Activated T-cell treated with anti-CD3 and anti-CD28 coated beads, Interleukin-2, amount 50 U/mL, for 24 hours (primary cell): ENCODE data around the gene SRSF8.
"Not testable (repeated sequence)": the region's sequence is repeated elsewhere in the genome, so short reads cannot be mapped to it uniquely, and the experiment has no call there.

ENCODE experiments used
- DNase-seq: peaks from one replicate; pipeline ENCODE4 v3.0.0-alpha.2; 2020
- H3K27ac Mint-ChIP-seq: 2 replicates; pipeline ENCODE4 v1.8.0; 2020; ENCODE audit warnings: mild to moderate bottlenecking, mixed read lengths
- H3K27me3 Mint-ChIP-seq: 2 replicates; pipeline ENCODE4 v1.8.0; 2020; ENCODE audit warnings: mixed read lengths
- H3K36me3 Mint-ChIP-seq: 2 replicates; pipeline ENCODE4 v1.8.0; 2020; ENCODE audit warnings: low read depth, mixed read lengths
- H3K4me1 Mint-ChIP-seq: 2 replicates; pipeline ENCODE4 v1.8.0; 2020; ENCODE audit warnings: low read depth, mixed read lengths
- H3K4me3 Mint-ChIP-seq: 2 replicates; pipeline ENCODE4 v1.8.0; 2020; ENCODE audit warnings: mild to moderate bottlenecking, moderate library complexity, mixed read lengths
- H3K9me3 Mint-ChIP-seq: 2 replicates; pipeline ENCODE4 v1.8.0; 2020; ENCODE audit warnings: mixed read lengths

SRSF8 gene

GRCh38 chr11:95066716-95067038 lies at the start of gene SRSF8:
Gene SRSF8 (plus strand): TSS chr11:95066919. CDS start chr11:95067227, 308 bp downstream.
- H3K4me1 Mint-ChIP-seq, result peaks cover 28% of the 10 kb centered on the region
- peaks cover 35% of the 10 kb centered on the region for H3K36me3 Mint-ChIP-seq
- H3K9me3 Mint-ChIP-seq, result no peaks in the 10 kb centered on the region
- no peak for DNase-seq
- peak within 1 kb of the TSS; percentile 96 for H3K4me3 Mint-ChIP-seq
- H3K27ac Mint-ChIP-seq, result peak within 1 kb of the TSS; percentile 97
- H3K27me3 Mint-ChIP-seq, result no peaks in the 10 kb centered on the region

GRCh38 chr11:95021468-95021867 lies 45.3 kb upstream of the SRSF8 start:
- H3K4me3 Mint-ChIP-seq, H3K27ac Mint-ChIP-seq, DNase-seq, H3K4me1 Mint-ChIP-seq, H3K36me3 Mint-ChIP-seq, H3K27me3 Mint-ChIP-seq, H3K9me3 Mint-ChIP-seq: not testable (repeated sequence)

- DNase-seq, result no peak
- Mint-ChIP-seq H3K27ac (no peak within 1 kb of the TSS), H3K36me3 (no peaks in the 10 kb centered on the region), H3K9me3 (no peaks in the 10 kb centered on the region), H3K27me3 (no peaks in the 10 kb centered on the region), H3K4me3 (no peak within 1 kb of the TSS), H3K4me1 (no peaks in the 10 kb centered on the region)
Measured at GRCh38 chr11:95024958-95025357, 41.8 kb upstream of the SRSF8 start, which contains the start of gene KDM4E. Gene KDM4E (plus strand): TSS chr11:95025258. CDS start chr11:95025558, 300 bp downstream.

- H3K27me3 Mint-ChIP-seq, DNase-seq, H3K4me3 Mint-ChIP-seq, H3K4me1 Mint-ChIP-seq, H3K36me3 Mint-ChIP-seq, H3K27ac Mint-ChIP-seq, H3K9me3 Mint-ChIP-seq: not testable (repeated sequence)
Measured at GRCh38 chr11:95025594-95025993, 41.1 kb upstream of the SRSF8 start.

GRCh38 chr11:95028357-95028756 lies 38.4 kb upstream of the SRSF8 start:
- no peak overlapping the region for H3K4me3 Mint-ChIP-seq

GRCh38 chr11:95033051-95033450 lies 33.7 kb upstream of the SRSF8 start:
- H3K4me3 Mint-ChIP-seq, result no peak overlapping the region
- no peak overlapping the region for H3K27ac Mint-ChIP-seq
- H3K4me1 Mint-ChIP-seq, result no peaks in the 10 kb centered on the region
- peaks cover 18% of the 10 kb centered on the region for H3K27me3 Mint-ChIP-seq
- DNase-seq, result no peak
- H3K9me3 Mint-ChIP-seq, result no peaks in the 10 kb centered on the region
- no peaks in the 10 kb centered on the region for H3K36me3 Mint-ChIP-seq

More at GRCh38 chr11:95028357-95028756, 38.4 kb upstream of the SRSF8 start:
- H3K27me3 Mint-ChIP-seq, result no peaks in the 10 kb centered on the region
- H3K27ac Mint-ChIP-seq, result no peak overlapping the region
- no peaks in the 10 kb centered on the region for H3K36me3 Mint-ChIP-seq
- no peaks in the 10 kb centered on the region for H3K9me3 Mint-ChIP-seq
- DNase-seq, result no peak
- H3K4me1 Mint-ChIP-seq, result no peaks in the 10 kb centered on the region

GRCh38 chr11:95035316-95035715 lies 31.4 kb upstream of the SRSF8 start:
- no peak overlapping the region for H3K4me3 Mint-ChIP-seq

GRCh38 chr11:95037356-95038035 lies 29.2 kb upstream of the SRSF8 start:
- H3K36me3 Mint-ChIP-seq, H3K9me3 Mint-ChIP-seq, H3K4me1 Mint-ChIP-seq, H3K27ac Mint-ChIP-seq: not testable (repeated sequence)
- Mint-ChIP-seq H3K27me3 (peaks cover 41% of the 10 kb centered on the region), H3K4me3 (peak overlapping the region; percentile 39)
- DNase-seq, result peak; percentile 41

More at GRCh38 chr11:95035316-95035715, 31.4 kb upstream of the SRSF8 start:
- H3K4me1 Mint-ChIP-seq, result no peaks in the 10 kb centered on the region
- H3K27me3 Mint-ChIP-seq, result peaks cover 26% of the 10 kb centered on the region
- H3K36me3 Mint-ChIP-seq, result no peaks in the 10 kb centered on the region
- H3K9me3 Mint-ChIP-seq, result no peaks in the 10 kb centered on the region
- no peak for DNase-seq
- no peak overlapping the region for H3K27ac Mint-ChIP-seq

- H3K9me3 Mint-ChIP-seq, result no peaks in the 10 kb centered on the region
- no peaks in the 10 kb centered on the region for H3K36me3 Mint-ChIP-seq
- no peak overlapping the region for H3K4me3 Mint-ChIP-seq
- peaks cover 60% of the 10 kb centered on the region for H3K27me3 Mint-ChIP-seq
- no peaks in the 10 kb centered on the region for H3K4me1 Mint-ChIP-seq
- DNase-seq, result no peak
- H3K27ac Mint-ChIP-seq, result no peak overlapping the region
Measured at GRCh38 chr11:95042239-95042638, 24.5 kb upstream of the SRSF8 start.

GRCh38 chr11:95042906-95043305 lies 23.8 kb upstream of the SRSF8 start:
- Mint-ChIP-seq H3K27me3 (peaks cover 59% of the 10 kb centered on the region), H3K9me3 (no peaks in the 10 kb centered on the region), H3K4me1 (no peaks in the 10 kb centered on the region), H3K4me3 (no peak overlapping the region), H3K36me3 (no peaks in the 10 kb centered on the region), H3K27ac (no peak overlapping the region)
- DNase-seq, result no peak

GRCh38 chr11:95044010-95044409 lies 22.7 kb upstream of the SRSF8 start:
- no peaks in the 10 kb centered on the region for H3K4me1 Mint-ChIP-seq
- no peaks in the 10 kb centered on the region for H3K9me3 Mint-ChIP-seq
- H3K4me3 Mint-ChIP-seq, result no peak overlapping the region
- H3K27ac Mint-ChIP-seq, result no peak overlapping the region
- DNase-seq, result no peak
- H3K36me3 Mint-ChIP-seq, result no peaks in the 10 kb centered on the region
- peaks cover 55% of the 10 kb centered on the region for H3K27me3 Mint-ChIP-seq

- Mint-ChIP-seq H3K36me3 (no peaks in the 10 kb centered on the region), H3K9me3 (no peaks in the 10 kb centered on the region), H3K4me3 (no peak overlapping the region), H3K27ac (no peak overlapping the region), H3K4me1 (no peaks in the 10 kb centered on the region), H3K27me3 (peaks cover 65% of the 10 kb centered on the region)
- no peak for DNase-seq
Measured at GRCh38 chr11:95045812-95046211, 20.9 kb upstream of the SRSF8 start.

GRCh38 chr11:95049122-95049521 lies 17.6 kb upstream of the SRSF8 start, which contains the start of gene KDM4F:
Gene KDM4F (plus strand): TSS chr11:95049422.
- H3K27me3 Mint-ChIP-seq, result peaks cover 62% of the 10 kb centered on the region
- H3K4me3 Mint-ChIP-seq, H3K27ac Mint-ChIP-seq: not testable (repeated sequence)

GRCh38 chr11:95050595-95051202 lies 16.0 kb upstream of the SRSF8 start:
- H3K36me3 Mint-ChIP-seq, result no peaks in the 10 kb centered on the region
- H3K27ac Mint-ChIP-seq, result no peak overlapping the region

More at GRCh38 chr11:95049122-95049521, 17.6 kb upstream of the SRSF8 start, which contains the start of gene KDM4F:
- not testable (repeated sequence) for H3K36me3 Mint-ChIP-seq, H3K9me3 Mint-ChIP-seq, H3K4me1 Mint-ChIP-seq, DNase-seq

GRCh38 chr11:95054356-95054755 lies 12.4 kb upstream of the SRSF8 start:
- Mint-ChIP-seq H3K36me3 (no peaks in the 10 kb centered on the region), H3K27ac (no peak overlapping the region), H3K27me3 (peaks cover 43% of the 10 kb centered on the region), H3K9me3 (no peaks in the 10 kb centered on the region), H3K4me3 (no peak overlapping the region), H3K4me1 (no peaks in the 10 kb centered on the region)
- DNase-seq, result no peak

More at GRCh38 chr11:95050595-95051202, 16.0 kb upstream of the SRSF8 start:
- Mint-ChIP-seq H3K9me3 (no peaks in the 10 kb centered on the region), H3K27me3 (peaks cover 62% of the 10 kb centered on the region), H3K4me1 (no peaks in the 10 kb centered on the region), H3K4me3 (no peak overlapping the region)
- DNase-seq, result no peak
